HEK293 (cell line): ENCODE measurements around the gene SCARB2.

Experiments
- CTCF ChIA-PET: fragments of 350-600 bp; formaldehyde crosslinking; extraction: SDS; loops from one replicate; lab custom pipeline; 2021; ENCODE audit warnings: antibody characterized with exemption; lab: Yijun Ruan, JAX
- POLR2A ChIA-PET: fragments of 300-600 bp; formaldehyde crosslinking; extraction: SDS; loops from one replicate; lab custom pipeline; 2020; ENCODE audit warnings: antibody characterized with exemption, inconsistent platforms; lab: Yijun Ruan, JAX
- H3K27ac ChIP-seq: fragments of 200-500 bp; sonication (Bioruptor generic); 2 replicates; pipeline ENCODE4 v1.5.1; 2014; ENCODE audit warnings: low read depth, low read length, control low read depth, inconsistent platforms; ENCODE audit errors: extremely low read depth
- H3K36me3 ChIP-seq, 2 experiments: fragments of 200-500 bp in 1 of 2; sonication (Bioruptor generic) in 1 of 2; 1 replicate in 1 of 2; 2 replicates in 1 of 2; pipeline ENCODE4 v1.5.1; 2014 to 2017; ENCODE audit warnings: inconsistent platforms in 2 of 2, low read length in 2 of 2; ENCODE audit not compliant: control insufficient read depth in 2 of 2, insufficient read depth in 1 of 2
- H3K4me1 ChIP-seq: fragments of 200-500 bp; sonication (Bioruptor generic); 2 replicates; pipeline ENCODE4 v1.5.1; 2014; ENCODE audit warnings: mild to moderate bottlenecking, low read length, inconsistent platforms; ENCODE audit not compliant: control insufficient read depth, insufficient read depth
- H3K4me3 ChIP-seq: 2 replicates; pipeline ENCODE4 v1.5.1; 2011; ENCODE audit warnings: low read depth, mild to moderate bottlenecking, control low read depth, low read length, moderate library complexity
- H3K9me3 ChIP-seq: fragments of 200-500 bp; sonication (Bioruptor generic); 2 replicates; pipeline ENCODE4 v1.5.1; 2014; ENCODE audit warnings: low read depth, low read length, inconsistent platforms; ENCODE audit not compliant: control insufficient read depth, insufficient read depth
- GLI4 ChIP-seq: fragments of 450-650 bp; formaldehyde crosslinking; IDR thresholded peaks from 2 replicates; pipeline ENCODE4 v1.5.1; 2016; ENCODE audit warnings: missing biosample characterization, missing genetic modification characterization
- HOXA7 ChIP-seq: sonication (generic); formaldehyde crosslinking; IDR thresholded peaks from 2 replicates; pipeline ENCODE4 v1.8.1; 2022; ENCODE audit warnings: missing genetic modification reagents, borderline replicate concordance
- KLF7 ChIP-seq: fragments of 450-650 bp; formaldehyde crosslinking; IDR thresholded peaks from 2 replicates; pipeline ENCODE4 v1.5.1; 2016; ENCODE audit warnings: missing biosample characterization, missing genetic modification characterization, borderline replicate concordance
- MEIS1 ChIP-seq: sonication (generic); formaldehyde crosslinking; IDR thresholded peaks from 2 replicates; pipeline ENCODE4 v1.8.1; 2022; ENCODE audit warnings: missing genetic modification reagents, mild to moderate bottlenecking, borderline replicate concordance
- ZBTB20 ChIP-seq: fragments of 450-650 bp; formaldehyde crosslinking; IDR thresholded peaks from 2 replicates; pipeline ENCODE4 v1.5.1; 2016; ENCODE audit warnings: missing biosample characterization, missing genetic modification characterization
- ZNF169 ChIP-seq: fragments of 450-650 bp; formaldehyde crosslinking; IDR thresholded peaks from 2 replicates; pipeline ENCODE4 v1.5.1; 2016; ENCODE audit warnings: missing biosample characterization, missing genetic modification characterization
- ZNF214 ChIP-seq: fragments of 450-650 bp; formaldehyde crosslinking; IDR thresholded peaks from 2 replicates; pipeline ENCODE4 v1.5.1; 2017; ENCODE audit warnings: missing biosample characterization, mild to moderate bottlenecking, missing genetic modification characterization, borderline replicate concordance
- ZNF354C ChIP-seq: fragments of 450-650 bp; formaldehyde crosslinking; IDR thresholded peaks from 2 replicates; pipeline ENCODE4 v1.5.1; 2016; ENCODE audit warnings: missing biosample characterization, missing genetic modification characterization, low read depth, borderline replicate concordance
- ZNF394 ChIP-seq: fragments of 450-650 bp; formaldehyde crosslinking; IDR thresholded peaks from 2 replicates; pipeline ENCODE4 v1.5.1; 2016; ENCODE audit warnings: missing biosample characterization, missing genetic modification characterization, mild to moderate bottlenecking, moderate library complexity, borderline replicate concordance
- ZNF610 ChIP-seq: fragments of 450-650 bp; formaldehyde crosslinking; IDR thresholded peaks from 2 replicates; pipeline ENCODE4 v1.5.1; 2016; ENCODE audit warnings: missing biosample characterization, missing genetic modification characterization, borderline replicate concordance
- ZNF664 ChIP-seq: fragments of 450-650 bp; formaldehyde crosslinking; IDR thresholded peaks from 2 replicates; pipeline ENCODE4 v1.5.1; 2016; ENCODE audit warnings: missing biosample characterization, missing genetic modification characterization
- ZNF670 ChIP-seq: fragments of 450-650 bp; formaldehyde crosslinking; IDR thresholded peaks from 2 replicates; pipeline ENCODE4 v1.5.1; 2016; ENCODE audit warnings: missing biosample characterization, missing genetic modification characterization, low read depth
- TF ChIP-seq, protein P1 (sequence below): fragments of 450-650 bp; formaldehyde crosslinking; IDR thresholded peaks from 2 replicates; pipeline ENCODE4 v1.5.1; 2016; ENCODE audit warnings: missing biosample characterization, missing genetic modification characterization
- TF ChIP-seq, protein P2 (sequence below): fragments of 450-650 bp; formaldehyde crosslinking; IDR thresholded peaks from 2 replicates; pipeline ENCODE4 v1.5.0; 2017; ENCODE audit warnings: missing biosample characterization, missing genetic modification characterization, borderline replicate concordance

SCARB2 gene

DNA sequence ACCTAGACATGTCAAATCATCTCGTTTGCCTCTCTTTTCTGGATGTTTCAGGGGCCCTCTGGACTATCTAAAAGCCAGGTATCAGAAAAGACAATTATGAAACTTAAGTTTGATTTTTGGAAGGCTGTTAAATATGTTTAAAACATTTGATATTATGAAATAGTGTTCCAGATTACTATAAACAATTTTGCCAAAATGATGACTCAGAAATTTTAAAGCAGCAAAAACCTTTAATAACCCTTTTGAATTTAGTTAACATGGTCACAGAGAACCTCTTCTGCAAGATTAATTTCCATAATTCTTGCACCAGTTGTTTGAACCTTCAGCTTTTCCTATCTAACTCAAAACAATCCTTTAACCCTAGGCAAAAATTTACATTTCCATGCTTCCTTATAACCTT is 19.1 kb upstream of the SCARB2 start:
- ChIA-PET POLR2A (no interaction called here), CTCF (no interaction called here)
- H3K36me3 ChIP-seq, result no peaks in the 10 kb centered on the region
- no peaks in the 10 kb centered on the region for H3K4me1 ChIP-seq
- no peak overlapping the region for H3K27ac ChIP-seq
- no peak overlapping the region for H3K4me3 ChIP-seq
- no peaks in the 10 kb centered on the region for H3K9me3 ChIP-seq
- TF ChIP-seq GLI4 (tag by site-specific recombination), result no peak
- TF ChIP-seq, all 188 proteins: peak for 0

DNA sequence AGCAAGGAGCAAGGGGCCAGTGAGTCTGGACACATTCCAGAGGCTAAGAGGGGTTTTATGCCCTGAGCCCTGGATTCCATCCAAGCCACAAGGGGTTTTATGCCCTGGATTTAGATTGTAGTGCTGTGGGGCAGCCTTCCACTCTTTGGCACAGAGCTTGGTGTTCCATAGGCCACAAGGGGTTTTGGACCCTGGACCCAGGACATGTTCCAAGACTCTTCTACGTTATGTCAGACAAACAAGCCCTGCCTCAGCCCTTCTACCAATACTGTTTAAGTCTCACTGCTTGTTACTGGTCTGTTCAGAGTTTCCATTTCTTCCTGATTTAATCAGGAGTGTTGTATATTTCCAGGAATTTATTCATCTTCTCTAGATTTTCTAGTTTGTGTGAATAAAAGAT is 12.8 kb upstream of the SCARB2 start:
- ChIA-PET POLR2A (no interaction called here), CTCF (interaction anchor here (1.1 kb wide), 1 partner anchor 11 kb away, joined by 3 read pairs; no protein-coding TSS in a partner anchor)
- no peak overlapping the region for H3K27ac ChIP-seq
- H3K36me3 ChIP-seq, result no peaks in the 10 kb centered on the region
- no peak overlapping the region for H3K4me3 ChIP-seq
- no peaks in the 10 kb centered on the region for H3K4me1 ChIP-seq
- no peaks in the 10 kb centered on the region for H3K9me3 ChIP-seq
- TF ChIP-seq MEIS1 (CRISPR knock-in tag), result no peak
- no peak for TF ChIP-seq ZNF664 (tag by site-specific recombination)

DNA sequence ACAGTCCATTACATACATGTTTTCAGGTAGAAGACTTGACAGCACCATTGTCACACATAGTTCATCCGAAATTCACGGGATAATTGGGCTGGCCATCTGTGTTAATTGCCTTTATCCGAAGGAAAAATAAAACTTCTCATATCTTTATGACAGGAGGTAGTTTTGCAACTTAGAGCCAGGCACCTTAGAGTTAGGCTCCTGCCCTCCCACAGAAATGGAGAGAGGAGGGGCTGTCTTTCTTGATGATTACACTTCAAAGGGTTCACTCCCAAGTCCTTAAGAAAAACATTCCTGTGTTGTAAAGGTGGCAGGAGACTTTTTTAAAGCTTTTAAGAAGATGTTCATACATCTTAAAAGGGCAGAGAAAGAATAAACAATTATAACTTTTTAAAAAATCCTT is 10.5 kb upstream of the SCARB2 start:
- no peak for TF ChIP-seq KLF7
- TF ChIP-seq ZNF394 (tag by site-specific recombination), result no peak
- no peak for TF ChIP-seq ZNF610 (tag by site-specific recombination)
- TF ChIP-seq HOXA7, result no peak
- TF ChIP-seq, protein P1, sequence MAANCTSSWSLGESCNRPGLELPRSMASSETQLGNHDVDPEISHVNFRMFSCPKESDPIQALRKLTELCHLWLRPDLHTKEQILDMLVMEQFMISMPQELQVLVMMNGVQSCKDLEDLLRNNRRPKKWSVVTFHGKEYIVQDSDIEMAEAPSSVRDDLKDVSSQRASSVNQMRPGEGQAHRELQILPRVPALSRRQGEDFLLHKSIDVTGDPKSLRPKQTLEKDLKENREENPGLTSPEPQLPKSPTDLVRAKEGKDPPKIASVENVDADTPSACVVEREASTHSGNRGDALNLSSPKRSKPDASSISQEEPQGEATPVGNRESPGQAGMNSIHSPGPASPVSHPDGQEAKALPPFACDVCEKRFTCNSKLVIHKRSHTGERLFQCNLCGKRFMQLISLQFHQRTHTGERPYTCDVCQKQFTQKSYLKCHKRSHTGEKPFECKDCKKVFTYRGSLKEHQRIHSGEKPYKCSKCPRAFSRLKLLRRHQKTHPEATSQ, result no peak
- TF ChIP-seq ZNF670, result no peak
- no peak for TF ChIP-seq ZNF214 (tag by site-specific recombination)
- ChIA-PET CTCF (interaction anchor here (0.6 to 2.7 kb wide), 2 partner anchors 142 to 154 kb away, joined by 3 to 8 read pairs; no protein-coding TSS in a partner anchor), POLR2A (no interaction called here)
- Histone ChIP-seq H3K36me3 (no peaks in the 10 kb centered on the region), H3K9me3 (no peaks in the 10 kb centered on the region), H3K27ac (no peak overlapping the region), H3K4me3 (no peak overlapping the region), H3K4me1 (no peaks in the 10 kb centered on the region)

DNA sequence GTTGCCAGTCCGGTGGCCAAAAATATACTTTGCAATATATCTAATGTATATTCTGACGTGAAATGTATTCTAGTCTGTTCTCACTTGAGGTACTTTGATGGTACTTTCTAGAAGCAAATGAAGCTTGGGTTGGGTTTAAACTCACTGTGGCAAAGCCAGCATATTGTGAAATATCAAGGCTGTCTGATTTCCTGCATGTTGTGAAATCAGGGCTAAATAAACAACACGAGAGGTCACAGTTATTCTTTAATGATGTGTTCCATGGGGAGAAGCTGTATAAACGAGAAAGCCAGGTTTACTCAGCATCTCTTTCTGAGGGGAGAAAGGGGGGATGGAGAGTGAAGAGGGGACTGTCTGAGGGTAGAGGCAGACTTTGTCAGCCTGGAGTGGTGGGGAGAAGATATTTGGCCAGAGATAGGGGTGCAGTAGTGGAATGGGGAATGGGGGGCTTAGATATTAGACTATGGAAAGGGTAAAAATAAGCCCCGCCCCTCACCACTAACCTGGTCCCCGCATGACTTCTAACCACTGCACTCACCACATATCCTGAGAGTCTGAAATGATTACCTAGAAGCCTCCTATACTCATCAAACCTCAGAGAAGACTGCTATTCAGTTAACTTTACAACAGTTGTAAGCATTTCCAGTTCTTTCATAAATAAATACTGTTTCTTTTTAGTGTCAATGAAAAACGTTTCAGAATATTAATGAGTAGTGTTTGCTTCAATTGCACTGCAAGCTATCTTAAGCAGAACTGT is 5.9 kb upstream of the SCARB2 start:
- TF ChIP-seq, protein P2, sequence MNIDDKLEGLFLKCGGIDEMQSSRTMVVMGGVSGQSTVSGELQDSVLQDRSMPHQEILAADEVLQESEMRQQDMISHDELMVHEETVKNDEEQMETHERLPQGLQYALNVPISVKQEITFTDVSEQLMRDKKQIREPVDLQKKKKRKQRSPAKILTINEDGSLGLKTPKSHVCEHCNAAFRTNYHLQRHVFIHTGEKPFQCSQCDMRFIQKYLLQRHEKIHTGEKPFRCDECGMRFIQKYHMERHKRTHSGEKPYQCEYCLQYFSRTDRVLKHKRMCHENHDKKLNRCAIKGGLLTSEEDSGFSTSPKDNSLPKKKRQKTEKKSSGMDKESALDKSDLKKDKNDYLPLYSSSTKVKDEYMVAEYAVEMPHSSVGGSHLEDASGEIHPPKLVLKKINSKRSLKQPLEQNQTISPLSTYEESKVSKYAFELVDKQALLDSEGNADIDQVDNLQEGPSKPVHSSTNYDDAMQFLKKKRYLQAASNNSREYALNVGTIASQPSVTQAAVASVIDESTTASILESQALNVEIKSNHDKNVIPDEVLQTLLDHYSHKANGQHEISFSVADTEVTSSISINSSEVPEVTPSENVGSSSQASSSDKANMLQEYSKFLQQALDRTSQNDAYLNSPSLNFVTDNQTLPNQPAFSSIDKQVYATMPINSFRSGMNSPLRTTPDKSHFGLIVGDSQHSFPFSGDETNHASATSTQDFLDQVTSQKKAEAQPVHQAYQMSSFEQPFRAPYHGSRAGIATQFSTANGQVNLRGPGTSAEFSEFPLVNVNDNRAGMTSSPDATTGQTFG (tag by site-specific recombination), result no peak
- TF ChIP-seq ZBTB20, result peak; percentile 40; the same call in 1 of the 2 replicates
- TF ChIP-seq ZNF169, result no peak
- no peak for TF ChIP-seq ZNF354C (tag by site-specific recombination)
- TF ChIP-seq, all 188 proteins: peak for 1
- no peaks in the 10 kb centered on the region for H3K9me3 ChIP-seq
- no peaks in the 10 kb centered on the region for H3K36me3 ChIP-seq
- H3K4me1 ChIP-seq, result no peaks in the 10 kb centered on the region
- CTCF ChIA-PET, result no interaction called here
- POLR2A ChIA-PET, result no interaction called here
- H3K4me3 ChIP-seq, result no peak overlapping the region
- no peak overlapping the region for H3K27ac ChIP-seq
